GM04504 (cell line): Measurements from ENCODE around the gene ZFYVE28.
A peak's percentile ranks its signal among the peaks of the same experiment; 100 is the strongest.
"Not testable (repeated sequence)": the region's sequence is repeated elsewhere in the genome, so short reads cannot be mapped to it uniquely, and the experiment has no call there.

ENCODE experiments used
- DNase-seq: peaks from one replicate; pipeline ENCODE4 v3.0.0-alpha.2; 2012; ENCODE audit warnings: low read depth

Gene ZFYVE28

GRCh38 chr4:2286904-2287593 is 131.4 kb downstream of the ZFYVE28 start:
- no peak for DNase-seq

DNA sequence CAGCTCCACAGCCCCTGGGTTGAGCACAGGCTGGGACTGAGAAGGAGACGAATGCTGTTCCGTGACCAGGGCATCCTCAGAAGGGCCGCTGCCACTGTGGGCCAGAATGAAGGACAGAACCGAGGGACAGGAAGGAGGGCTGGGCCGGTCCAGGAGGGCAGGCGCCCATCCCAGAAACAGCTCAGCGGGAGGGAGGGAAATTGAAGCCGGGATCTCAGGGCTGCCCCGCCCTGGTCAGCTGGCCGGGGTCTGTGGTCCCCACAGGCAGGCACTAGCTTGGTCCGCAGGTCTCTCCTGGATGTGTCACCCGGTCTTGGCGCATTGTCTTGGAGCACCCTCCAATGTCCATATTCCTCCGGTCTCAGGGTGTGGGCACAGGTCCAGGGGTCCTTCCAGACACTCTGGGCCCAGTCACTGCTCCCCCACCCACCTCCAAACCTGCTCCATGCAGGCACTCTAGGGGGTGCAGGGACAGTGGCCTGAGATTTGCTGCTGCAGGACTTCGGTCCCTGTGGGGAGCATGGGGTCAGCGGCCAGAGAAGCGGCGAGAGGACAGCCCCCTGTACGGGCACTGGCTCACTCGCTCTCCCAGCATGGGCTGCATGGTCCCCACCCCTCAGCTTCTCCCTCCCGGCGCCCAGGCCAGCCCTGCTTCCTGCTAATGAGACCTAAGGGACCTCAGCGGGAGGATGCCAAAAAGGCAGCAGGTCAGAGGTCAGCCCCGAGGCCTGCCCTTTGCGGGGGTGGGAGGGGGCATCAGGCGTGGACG is 132.6 kb downstream of the ZFYVE28 start:
- no peak for DNase-seq

DNA sequence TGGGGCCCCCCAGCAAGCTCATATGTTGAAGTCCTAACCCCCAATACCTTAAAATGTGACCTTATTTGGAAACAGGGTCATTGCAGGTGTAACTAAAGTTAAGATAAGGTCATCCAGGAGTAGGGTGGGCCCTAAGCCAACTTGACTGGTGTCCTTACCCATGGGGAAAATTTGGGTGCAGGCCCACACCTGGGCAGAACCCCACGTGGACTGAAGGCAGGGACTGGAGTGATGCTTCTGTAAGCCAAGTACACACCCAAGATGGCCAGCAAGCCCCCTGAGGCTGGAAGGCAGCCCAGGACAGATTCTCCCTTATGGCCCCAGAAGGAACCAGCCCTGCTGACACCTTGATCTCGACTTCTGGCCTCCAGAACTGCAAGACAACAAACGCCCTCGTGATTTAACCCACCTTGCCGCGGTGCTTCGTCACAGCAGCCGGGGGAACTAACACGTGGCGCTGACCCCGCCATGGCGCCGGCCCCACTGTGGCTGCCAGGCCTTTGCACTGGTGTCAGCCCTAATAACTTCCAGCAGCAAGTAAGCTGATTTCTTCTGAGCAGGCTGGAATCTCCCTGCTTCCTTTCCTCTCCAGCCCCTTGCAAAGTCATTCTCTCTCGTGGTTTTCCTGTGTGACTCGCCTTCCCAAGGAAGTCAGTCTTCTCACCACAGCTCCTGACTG is 133.4 kb downstream of the ZFYVE28 start:
- DNase-seq, result peak; percentile 29

DNA sequence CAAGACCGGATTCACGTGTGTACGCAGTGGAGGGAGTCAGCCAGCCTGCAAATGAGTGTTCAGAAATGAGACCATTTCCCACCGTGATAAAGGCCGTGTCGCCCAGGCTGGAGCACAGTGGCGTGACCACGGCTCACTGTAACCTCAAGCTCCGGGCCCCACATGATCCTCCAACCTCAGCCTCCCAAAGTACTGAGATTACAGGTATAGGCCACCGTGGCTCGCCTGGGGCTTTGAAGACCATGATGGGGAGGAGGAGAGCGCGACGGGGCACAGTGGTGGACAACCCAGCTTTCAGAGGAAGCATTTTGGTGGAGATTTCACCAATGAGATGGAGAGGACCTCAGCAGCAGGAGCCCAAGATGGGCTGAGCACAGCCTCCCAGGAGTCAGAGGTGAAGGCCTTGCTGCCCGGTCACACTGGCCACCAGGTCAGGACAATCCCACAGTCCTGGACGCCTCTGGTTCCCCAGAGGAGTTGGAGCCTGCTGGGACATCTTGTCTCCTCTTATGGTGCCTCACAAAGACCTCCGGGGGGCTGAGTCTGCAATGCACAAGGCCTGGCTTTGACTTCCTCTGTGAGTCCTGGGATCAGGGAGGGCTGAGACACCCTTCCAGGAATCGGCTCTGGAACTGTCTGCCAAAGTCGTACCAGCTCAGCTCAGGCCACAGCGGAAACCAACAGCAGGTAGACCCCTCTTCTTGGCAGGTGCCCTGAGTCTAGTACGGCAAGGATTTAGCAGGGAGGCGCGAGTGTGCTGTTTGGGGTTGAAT is 134.1 kb downstream of the ZFYVE28 start:
- no peak for DNase-seq

- no peak for DNase-seq
Observed at GRCh38 chr4:2283199-2283711, 135.2 kb downstream of the ZFYVE28 start.

GRCh38 chr4:2281575-2282343 is 136.7 kb downstream of the ZFYVE28 start:
- no peak for DNase-seq

DNA sequence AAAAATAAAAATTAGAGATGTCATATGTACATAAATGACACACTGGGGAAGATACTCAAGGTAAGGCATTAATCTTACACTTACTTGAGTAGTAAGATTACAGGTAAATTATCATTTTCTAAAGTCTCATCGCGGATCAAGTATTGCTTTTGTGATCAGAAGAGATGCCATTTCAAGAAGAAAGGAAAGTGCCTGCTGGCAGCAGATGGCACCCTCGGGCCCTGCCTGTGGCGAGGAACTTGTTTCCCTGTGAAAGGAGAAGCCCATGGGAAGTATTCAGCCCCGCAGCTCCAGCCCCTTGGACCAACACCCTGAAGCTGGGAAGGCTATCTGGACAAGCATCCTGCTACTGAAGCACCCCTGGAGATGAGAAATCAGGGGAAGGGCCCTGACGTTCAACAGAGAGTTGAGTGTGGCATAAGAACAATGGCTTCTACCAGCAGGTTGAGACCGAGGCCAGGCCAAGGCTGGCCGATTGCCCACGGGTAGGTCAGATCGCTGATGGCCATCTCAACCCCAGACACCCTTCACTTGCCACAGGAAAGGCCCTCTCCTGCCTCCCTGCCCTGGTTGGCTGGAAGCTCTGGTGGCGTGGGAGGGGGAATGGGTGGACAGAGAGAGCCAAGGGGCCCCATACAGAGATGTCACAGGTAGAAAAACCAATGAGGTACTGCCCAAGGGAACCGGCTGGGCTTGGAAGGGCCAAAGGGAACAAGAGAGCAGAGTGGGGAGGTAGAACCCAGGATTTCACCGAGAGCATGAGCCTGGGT is 137.7 kb downstream of the ZFYVE28 start:
- no peak for DNase-seq

- no peak for DNase-seq
Observed at GRCh38 chr4:2277956-2278355, 140.5 kb downstream of the ZFYVE28 start.

DNA sequence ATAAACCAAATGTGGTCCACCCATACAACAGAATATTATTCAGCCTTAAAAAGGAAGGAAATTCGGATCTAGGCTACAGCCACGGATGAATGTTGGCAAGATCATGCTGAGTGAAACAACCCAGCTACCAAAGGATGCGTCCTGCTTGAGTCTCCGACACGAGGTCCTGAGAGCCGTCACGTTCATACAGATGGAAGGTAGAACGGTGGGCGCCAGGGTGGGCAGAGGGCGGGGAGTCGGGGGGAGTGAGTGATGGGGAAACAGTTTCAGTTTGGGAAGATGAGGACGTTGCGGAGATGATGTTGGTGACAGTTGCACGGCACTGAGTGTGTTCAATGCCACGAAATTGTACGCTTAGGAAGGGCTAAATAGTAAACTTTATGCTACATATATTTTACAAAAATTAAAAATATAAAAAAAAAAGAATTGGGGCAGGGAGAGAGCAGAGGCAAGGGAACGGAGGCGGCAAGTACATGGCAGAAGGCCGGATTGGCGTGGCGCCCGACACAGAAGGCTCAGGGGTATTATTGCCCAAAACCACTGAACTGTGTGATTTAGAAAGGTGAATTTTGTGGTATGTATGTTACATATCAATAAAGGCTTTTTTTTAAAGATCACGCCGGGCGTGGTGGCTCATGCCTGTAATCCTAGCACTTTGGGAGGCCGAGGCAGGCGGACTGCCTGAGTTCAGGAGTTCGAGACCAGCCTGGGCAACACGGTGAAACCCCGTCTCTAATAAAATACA is 141.7 kb downstream of the ZFYVE28 start:
- no peak for DNase-seq

- no peak for DNase-seq
Observed at GRCh38 chr4:2275546-2276251, 142.7 kb downstream of the ZFYVE28 start.

DNA sequence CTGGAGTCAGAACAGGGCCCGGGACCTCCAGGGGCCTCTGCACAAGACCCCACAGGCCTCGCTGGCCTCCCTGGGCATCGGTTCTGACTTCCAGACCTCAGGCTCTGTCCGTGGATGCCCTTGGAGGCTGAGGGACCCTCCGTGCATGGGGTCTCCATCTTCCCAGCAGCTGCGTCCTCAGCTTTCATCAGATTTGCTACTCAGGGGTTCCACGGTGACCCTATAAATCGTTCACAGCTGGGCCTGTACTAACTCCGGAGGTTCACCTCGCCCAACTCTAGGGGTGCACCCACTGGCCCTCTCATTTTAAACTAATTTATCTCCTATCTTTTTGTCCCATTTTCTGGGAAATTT is 143.4 kb downstream of the ZFYVE28 start:
- not testable (repeated sequence) for DNase-seq

GRCh38 chr4:2274320-2275043 is 144.0 kb downstream of the ZFYVE28 start:
- DNase-seq, result no peak

- no peak for DNase-seq
Observed at GRCh38 chr4:2273657-2274319, 144.7 kb downstream of the ZFYVE28 start.

- DNase-seq, result no peak
Observed at GRCh38 chr4:2273221-2273620, 145.2 kb downstream of the ZFYVE28 start.

DNA sequence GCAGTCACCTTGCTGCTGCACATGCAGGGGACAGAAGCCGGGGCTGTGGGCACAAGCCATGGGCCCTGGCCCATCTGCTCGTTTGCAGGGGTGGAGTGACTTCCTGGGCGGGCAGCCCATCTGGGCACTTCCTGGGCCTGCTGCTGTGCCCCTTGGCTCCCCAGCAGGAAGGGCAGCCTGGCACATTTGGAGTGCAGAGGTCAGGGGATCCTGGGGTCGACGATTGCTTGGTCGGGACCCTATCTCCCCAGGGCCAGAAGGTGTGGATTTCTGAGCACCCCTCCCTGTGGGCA is 145.7 kb downstream of the ZFYVE28 start:
- no peak for DNase-seq

GRCh38 chr4:2272026-2272827 is 146.2 kb downstream of the ZFYVE28 start:
- no peak for DNase-seq

DNA sequence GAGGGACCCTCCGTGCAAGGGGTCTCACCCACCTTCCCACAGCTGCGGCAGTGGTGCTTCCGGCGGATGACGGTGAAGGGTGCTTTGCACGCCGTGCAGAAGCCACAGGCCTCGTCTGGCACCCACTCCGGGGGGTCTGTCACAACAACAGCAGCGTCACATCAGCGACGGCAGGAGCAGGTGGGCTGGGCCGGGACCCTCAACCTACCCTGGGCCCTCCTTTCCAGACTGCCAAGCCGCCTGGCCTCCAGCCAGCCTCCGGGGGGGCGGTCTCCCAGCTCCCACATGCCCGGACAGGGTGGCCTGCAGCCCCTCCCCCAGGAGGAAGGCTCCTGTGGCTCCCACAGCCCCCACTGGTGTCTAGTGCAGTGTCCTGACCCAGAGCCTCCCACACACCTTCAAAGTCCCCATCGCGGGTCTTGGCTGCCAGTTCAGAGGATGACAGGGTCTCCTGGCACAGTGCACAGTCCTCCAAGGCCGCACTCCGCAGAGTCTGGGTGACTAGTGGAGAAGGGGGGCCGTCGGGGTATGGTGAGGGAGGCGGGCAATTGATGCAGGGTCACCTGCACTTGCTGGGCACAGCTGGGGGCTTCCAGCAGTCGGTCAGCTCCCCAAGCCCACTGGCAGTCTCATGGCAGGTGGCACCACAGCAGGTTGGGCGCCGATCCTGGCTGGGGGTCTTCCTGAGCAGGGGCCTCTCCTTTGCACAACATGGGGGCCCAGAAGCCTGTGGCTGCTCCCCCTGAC is 147.0 kb downstream of the ZFYVE28 start:
- no peak for DNase-seq
